RWPE1 (cell line): ENCODE data around the gene ADORA1.

Experiments
- CTCF ChIA-PET: fragments of 350-600 bp; sonication (Branson Sonifier 250); formaldehyde crosslinking; extraction: SDS; loops from one replicate; lab custom pipeline; 2021; lab: Yijun Ruan, JAX
- POLR2A ChIA-PET: fragments of 400-600 bp; formaldehyde crosslinking; extraction: SDS; loops from one replicate; lab custom pipeline; 2020; ENCODE audit warnings: antibody characterized with exemption; ENCODE audit not compliant: low non-redundant PET; lab: Yijun Ruan, JAX
- DNase-seq: peaks from one replicate; pipeline ENCODE4 v3.0.0; 2012; ENCODE audit warnings: low spot score
- H3K27ac ChIP-seq: fragments of 450-650 bp; 2 replicates; pipeline ENCODE4 v1.5.1; 2017
- TF ChIP-seq, protein P1 (sequence below): fragments of 450-650 bp; conservative IDR thresholded peaks from 2 replicates; pipeline ENCODE4 v1.5.1; 2017; ENCODE audit warnings: low read depth, mild to moderate bottlenecking

The ADORA1 gene

GRCh38 chr1:203104789-203105390, 22.6 kb upstream of the ADORA1 start:
- H3K27ac ChIP-seq = no peak overlapping the region
- POLR2A ChIA-PET = no interaction called here
- CTCF ChIA-PET = no interaction called here
- TF ChIP-seq, protein P1, sequence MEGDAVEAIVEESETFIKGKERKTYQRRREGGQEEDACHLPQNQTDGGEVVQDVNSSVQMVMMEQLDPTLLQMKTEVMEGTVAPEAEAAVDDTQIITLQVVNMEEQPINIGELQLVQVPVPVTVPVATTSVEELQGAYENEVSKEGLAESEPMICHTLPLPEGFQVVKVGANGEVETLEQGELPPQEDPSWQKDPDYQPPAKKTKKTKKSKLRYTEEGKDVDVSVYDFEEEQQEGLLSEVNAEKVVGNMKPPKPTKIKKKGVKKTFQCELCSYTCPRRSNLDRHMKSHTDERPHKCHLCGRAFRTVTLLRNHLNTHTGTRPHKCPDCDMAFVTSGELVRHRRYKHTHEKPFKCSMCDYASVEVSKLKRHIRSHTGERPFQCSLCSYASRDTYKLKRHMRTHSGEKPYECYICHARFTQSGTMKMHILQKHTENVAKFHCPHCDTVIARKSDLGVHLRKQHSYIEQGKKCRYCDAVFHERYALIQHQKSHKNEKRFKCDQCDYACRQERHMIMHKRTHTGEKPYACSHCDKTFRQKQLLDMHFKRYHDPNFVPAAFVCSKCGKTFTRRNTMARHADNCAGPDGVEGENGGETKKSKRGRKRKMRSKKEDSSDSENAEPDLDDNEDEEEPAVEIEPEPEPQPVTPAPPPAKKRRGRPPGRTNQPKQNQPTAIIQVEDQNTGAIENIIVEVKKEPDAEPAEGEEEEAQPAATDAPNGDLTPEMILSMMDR = no peak
- DNase-seq = no peak

- H3K27ac ChIP-seq = no peak overlapping the region
- DNase-seq = no peak
- CTCF ChIA-PET = interaction anchor here (0.7 to 1.4 kb wide), 2 partner anchors 20 to 103 kb away, joined by 3 to 10 read pairs; no protein-coding TSS in a partner anchor
- TF ChIP-seq, protein P1 = no peak
- POLR2A ChIA-PET = no interaction called here
Observed at GRCh38 chr1:203112475-203112874, 15.1 kb upstream of the ADORA1 start.

- no peak overlapping the region for H3K27ac ChIP-seq
- ChIA-PET CTCF (interaction anchor here (1.4 kb wide), 1 partner anchor 103 kb away, joined by 10 read pairs; no protein-coding TSS in a partner anchor), POLR2A (no interaction called here)
- TF ChIP-seq, protein P1 = no peak
- no peak for DNase-seq
Observed at GRCh38 chr1:203113308-203113707, 14.2 kb upstream of the ADORA1 start.

DNA sequence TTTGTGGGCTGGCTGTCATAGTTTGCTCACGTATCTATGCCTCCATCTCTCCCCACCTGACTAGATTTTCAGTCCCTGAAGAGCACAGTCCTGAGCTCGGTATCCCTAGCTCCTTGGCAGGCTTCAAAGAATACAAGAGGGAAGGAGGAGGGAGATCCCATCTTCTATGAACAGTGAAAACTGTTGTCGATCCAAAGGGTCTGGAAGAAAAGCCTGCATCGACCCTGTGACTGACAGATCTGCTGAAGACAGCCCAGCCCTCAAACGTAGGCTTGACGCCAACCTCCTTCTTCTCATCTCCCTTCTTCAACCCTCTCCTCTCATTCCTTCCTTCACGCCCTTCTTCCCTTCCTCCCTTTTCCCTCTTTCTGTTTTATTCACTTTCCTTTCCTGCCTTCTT, 13.3 kb upstream of the ADORA1 start:
- ChIA-PET CTCF (interaction anchor here (0.6 kb wide), 1 partner anchor 50 kb away, joined by 4 read pairs; no protein-coding TSS in a partner anchor), POLR2A (no interaction called here)
- H3K27ac ChIP-seq = no peak overlapping the region
- no peak for DNase-seq
- TF ChIP-seq, protein P1 = no peak

DNA sequence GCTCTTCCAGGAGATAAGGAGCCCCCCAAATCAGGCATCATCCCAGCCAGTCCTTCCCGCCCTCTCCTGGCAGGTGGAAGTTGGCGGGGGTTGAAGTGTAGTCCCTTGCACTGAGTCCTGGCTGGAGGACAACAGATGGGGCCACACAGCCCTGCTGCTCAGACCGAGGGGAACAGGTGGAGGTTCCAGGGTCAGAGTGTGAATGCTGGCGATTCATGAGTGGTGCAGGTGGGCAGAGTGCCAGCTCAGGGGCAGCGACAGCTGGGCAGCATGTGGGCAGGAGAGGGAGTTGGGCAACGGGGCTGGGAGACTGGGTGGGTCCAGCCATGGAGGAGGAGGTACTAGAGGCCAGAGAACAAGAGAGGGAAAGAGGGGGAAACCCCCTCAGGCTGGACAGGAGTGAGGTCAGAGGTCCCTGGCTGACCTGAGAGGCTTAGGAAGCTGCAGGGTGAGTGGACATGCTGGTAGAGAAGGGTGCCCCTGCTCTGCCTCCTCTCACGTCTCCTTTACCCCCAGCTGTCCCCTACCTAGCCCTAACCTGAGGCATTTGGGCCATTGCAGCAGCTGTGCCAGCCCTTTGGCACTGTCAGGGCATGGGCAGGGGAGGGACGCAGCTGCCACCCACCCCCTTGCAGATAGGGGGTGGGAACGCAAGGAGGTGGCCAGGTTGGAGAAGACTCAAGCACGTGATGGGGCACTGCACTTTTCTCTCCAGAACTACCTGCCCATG, 11.3 kb upstream of the ADORA1 start:
- no peak for DNase-seq
- no peak overlapping the region for H3K27ac ChIP-seq
- CTCF ChIA-PET = interaction anchor here (1.0 to 3.5 kb wide), 5 partner anchors 13 to 100 kb away, joined by 3 to 49 read pairs (median 30); no protein-coding TSS in a partner anchor
- TF ChIP-seq, protein P1 = no peak
- POLR2A ChIA-PET = no interaction called here
